HG03159 (cell line): ENCODE data around the gene STARD3.
A peak's percentile ranks its signal among the peaks of the same experiment; 100 is the strongest.
"Not testable (repeated sequence)": the region's sequence is repeated elsewhere in the genome, so short reads cannot be mapped to it uniquely, and the experiment has no call there.

ENCODE experiments used
- ATAC-seq: cut with Tn5 transposase; IDR thresholded peaks from one replicate; pipeline ENCODE4 v1.9.1; 2021; ENCODE audit warnings: mild to moderate bottlenecking, moderate library complexity; ENCODE audit not compliant: unreplicated experiment

The STARD3 gene

DNA sequence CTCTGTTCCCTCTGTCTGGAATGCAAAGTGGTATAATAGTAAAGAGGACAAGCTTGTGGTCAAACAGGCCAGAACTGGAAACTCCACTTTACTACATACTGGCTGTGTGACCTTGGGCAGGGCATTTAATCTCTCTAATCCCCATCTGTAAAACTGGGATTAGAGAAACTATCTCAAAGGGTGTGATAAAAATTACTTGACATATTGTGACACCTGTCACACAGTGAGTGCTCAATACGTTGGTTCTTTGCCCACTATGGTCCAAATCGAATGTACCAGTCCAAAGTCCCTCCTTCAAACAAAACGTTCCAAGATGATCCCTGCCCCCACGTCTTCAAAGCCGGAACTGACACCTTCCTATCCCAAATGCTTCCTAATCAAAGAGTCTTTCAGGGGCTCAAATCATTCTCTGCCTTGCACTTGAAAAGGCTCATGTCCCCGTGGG is 50.2 kb downstream of the STARD3 start:
- ATAC-seq = no peak

- peak; percentile 87 for ATAC-seq
Measured at GRCh38 chr17:39687546-39688474, 50.9 kb downstream of the STARD3 start, which contains the start of gene PGAP3. PGAP3 (minus strand) TSS chr17:39688057; CDS start chr17:39688014, 43 bp downstream.

DNA sequence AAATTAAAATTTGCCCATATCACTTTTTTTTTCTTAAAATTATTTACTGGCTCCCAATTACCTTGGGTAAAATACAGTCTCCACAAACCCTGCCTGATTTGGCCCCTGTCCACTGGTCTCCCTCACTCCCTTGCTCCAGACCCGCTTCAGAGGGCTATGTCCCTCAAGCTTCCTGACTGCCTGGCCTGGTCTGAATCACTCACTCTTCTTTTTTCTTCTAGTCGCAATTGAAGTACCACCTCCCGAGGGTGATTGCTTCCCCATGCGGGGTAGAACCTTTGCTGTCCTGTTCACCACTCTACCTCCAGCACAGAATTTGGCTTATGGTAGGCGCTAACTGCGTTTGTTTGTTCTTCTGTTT is 51.5 kb downstream of the STARD3 start:
- no peak for ATAC-seq

DNA sequence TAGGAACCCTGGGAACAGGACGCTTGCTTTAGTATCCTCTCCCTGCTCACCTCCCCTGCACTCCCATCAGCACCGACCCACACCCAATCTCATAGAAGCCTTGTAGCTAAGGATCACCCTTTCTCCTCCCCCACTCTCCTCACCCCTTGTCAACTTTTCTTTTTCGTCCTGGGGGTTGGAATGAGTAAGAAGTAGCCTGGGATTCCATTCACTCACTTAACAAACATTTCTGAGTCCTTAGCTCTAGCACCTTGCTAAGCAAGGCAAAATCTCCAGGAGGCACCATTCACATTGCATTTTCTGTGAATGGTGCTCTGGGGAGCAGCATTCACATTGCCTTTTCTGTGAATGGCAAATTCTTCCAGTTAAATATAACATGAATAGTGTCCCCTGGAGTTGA is 52.0 kb downstream of the STARD3 start:
- ATAC-seq = no peak

GRCh38 chr17:39694593-39694992 is 57.6 kb downstream of the STARD3 start:
- ATAC-seq = no peak

DNA sequence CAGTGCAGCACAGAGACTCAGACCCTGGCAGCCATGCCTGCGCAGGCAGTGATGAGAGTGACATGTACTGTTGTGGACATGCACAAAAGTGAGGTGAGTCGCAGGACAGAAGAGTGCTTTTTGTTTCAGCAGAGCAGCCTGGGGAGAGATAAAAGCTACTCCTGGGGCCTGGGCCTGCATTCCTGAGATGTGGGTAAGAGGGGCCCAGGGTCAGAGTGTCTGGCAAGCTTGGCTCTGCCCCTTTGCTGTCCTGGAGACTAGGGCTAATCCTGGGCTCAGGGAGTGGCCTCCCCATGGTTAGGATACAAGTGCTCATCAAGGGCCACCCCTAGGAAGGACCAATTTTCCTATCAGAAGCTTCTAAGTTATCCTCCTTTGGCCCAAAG is 58.1 kb downstream of the STARD3 start:
- ATAC-seq = no peak

GRCh38 chr17:39696731-39697130 is 59.8 kb downstream of the STARD3 start:
- ATAC-seq = no peak

GRCh38 chr17:39697961-39698360 is 61.0 kb downstream of the STARD3 start:
- ATAC-seq = no peak

- not testable (repeated sequence) for ATAC-seq
Measured at GRCh38 chr17:39699157-39699817, 62.3 kb downstream of the STARD3 start.

DNA sequence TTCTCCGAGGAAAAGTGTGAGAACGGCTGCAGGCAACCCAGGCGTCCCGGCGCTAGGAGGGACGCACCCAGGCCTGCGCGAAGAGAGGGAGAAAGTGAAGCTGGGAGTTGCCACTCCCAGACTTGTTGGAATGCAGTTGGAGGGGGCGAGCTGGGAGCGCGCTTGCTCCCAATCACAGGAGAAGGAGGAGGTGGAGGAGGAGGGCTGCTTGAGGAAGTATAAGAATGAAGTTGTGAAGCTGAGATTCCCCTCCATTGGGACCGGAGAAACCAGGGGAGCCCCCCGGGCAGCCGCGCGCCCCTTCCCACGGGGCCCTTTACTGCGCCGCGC is 62.8 kb downstream of the STARD3 start, which contains the start of gene ERBB2:
Gene ERBB2 (plus strand): TSS at position 247 of the 330 bp plus-strand sequence. CDS start 175 bp downstream, outside the sequence.
- ATAC-seq = no peak

GRCh38 chr17:39700148-39700987 is 63.4 kb downstream of the STARD3 start:
- no peak for ATAC-seq

GRCh38 chr17:39701012-39701783 is 64.3 kb downstream of the STARD3 start:
- no peak for ATAC-seq

- ATAC-seq = no peak
Measured at GRCh38 chr17:39701784-39702422, 65.0 kb downstream of the STARD3 start.

GRCh38 chr17:39702901-39703893 is 66.3 kb downstream of the STARD3 start:
- no peak for ATAC-seq

- no peak for ATAC-seq
Measured at GRCh38 chr17:39703913-39704312, 67.0 kb downstream of the STARD3 start.

DNA sequence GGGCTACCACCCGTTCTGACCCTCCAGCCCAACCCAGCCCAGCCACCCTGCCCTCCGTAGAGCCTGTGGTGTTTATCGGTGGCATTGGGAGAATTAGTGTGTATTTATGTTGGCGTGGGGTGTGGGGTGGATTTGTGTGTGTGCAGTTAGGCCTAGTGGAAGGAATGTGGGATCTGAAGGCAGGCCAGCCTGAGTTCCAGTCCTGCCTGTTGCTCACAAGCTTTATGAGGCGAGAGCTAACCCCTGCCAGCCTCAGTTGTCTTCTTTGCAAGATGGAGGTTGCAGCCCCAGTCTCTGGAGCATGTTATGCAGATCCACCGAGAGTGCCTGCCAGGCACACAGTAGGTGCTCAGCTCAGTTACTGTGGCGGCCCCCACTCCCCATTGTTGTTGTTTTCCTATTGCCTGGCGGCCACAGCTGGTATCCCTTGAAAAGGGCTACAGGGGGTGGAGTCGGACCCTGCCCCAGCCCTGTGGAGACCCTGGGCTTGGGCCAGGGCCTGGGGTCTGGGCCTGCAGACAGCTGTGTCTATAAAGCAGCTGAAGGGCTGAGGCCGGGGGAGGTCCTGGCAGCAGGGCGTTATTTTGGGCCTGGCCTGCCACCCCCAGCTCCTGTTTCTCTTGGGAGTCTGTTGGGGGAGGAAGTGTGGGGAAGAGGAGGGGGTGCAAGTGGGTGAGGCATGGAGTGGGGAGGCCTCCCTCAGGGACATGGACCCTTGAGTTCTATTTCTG is 68.0 kb downstream of the STARD3 start:
- no peak for ATAC-seq

- ATAC-seq = no peak
Measured at GRCh38 chr17:39705786-39706348, 68.9 kb downstream of the STARD3 start.

DNA sequence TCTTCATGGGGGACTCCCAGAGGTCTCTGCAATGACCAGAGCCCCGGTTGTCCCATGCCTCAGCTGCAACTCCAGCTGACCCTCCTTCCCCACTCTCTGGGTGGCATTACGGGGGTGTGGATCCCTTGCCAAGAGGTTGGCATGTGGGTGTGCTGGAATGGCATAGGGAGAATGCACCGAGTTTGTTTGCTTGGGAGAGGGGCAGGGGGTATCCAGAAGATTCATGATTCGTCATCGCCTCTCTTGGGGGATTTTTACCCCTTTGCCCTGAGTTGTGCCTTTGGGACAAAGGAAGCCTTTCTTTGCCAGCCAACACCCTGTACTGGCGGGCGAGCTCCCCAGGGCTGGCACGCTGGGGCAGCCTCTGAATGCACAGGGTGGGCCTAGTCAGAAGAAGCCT is 69.4 kb downstream of the STARD3 start:
- no peak for ATAC-seq
